ENCODE measurements around the gene ATXN7. TPM values are rescaled to one million over a fixed set of nuclear protein-coding genes. Genes with fewer than 3 reads are reported as not detected.

The ATXN7 gene
- total RNA-seq, 2 experiments from 2014 or later: 26.5 to 28.6 TPM

DNA sequence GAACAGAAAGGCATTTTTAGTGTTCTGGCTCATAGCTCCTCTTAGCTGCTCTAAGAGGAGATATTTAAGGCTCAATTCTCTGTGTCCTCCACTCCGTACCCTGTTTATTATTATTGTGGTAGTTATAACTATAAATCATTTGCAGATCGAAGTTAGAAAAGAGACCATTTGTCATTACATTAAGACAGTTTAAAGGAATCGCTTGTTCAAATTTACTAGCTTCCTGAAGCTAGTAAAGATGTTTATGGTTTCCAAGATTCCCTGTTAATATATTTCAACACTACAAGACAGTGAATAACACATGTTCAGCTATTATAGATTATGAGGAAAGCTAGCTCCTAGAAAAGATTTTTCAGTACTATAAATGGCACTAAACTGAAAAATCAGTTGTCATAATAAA lies 12.6 kb downstream of the ATXN7 start:
- no peaks in the 10 kb centered on the region for H3K9me3 Mint-ChIP-seq
- no peak overlapping the region for H3K4me3 Mint-ChIP-seq
- H3K36me3 Mint-ChIP-seq: peaks cover 6% of the 10 kb centered on the region
- DNase-seq: no peak
- H3K4me1 Mint-ChIP-seq: peaks cover 51% of the 10 kb centered on the region
- H3K27me3 Mint-ChIP-seq: no peaks in the 10 kb centered on the region
- no peak overlapping the region for H3K27ac Mint-ChIP-seq

DNA sequence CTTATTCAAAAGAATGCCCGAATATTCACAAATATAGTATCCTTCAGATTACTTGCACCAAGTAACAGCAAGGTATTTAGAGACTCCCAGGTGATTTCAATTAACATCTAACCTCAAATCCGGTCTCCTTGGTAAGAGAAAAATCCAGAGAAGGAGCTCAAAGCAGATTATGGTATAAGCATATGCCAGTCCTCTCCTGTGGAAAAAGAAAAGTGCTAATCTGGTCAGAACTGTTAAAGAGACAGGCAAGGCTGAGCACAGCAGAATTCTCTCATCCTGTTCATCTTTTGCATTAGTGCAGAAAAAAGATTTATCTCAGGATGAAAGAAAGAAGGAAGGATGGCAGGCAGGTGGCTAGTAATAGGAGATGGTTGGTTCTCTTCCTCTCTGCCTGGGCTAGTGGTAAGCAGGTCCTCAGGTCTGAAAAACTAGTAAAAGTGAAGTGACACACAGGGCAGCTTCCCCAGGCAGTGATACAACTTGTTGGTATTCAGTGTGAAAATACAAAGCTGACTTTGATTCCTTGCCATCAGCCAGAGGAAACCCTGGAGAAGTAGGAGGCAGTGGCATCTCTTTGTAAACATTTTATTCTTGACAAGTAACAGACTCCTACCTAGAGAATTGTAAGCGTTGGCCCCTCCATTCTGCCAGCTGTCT lies 14.2 kb downstream of the ATXN7 start:
- DNase-seq: no peak
- H3K9me3 Mint-ChIP-seq: no peaks in the 10 kb centered on the region
- H3K4me1 Mint-ChIP-seq: peaks cover 48% of the 10 kb centered on the region
- peaks cover 10% of the 10 kb centered on the region for H3K36me3 Mint-ChIP-seq
- no peak overlapping the region for H3K4me3 Mint-ChIP-seq
- H3K27ac Mint-ChIP-seq: no peak overlapping the region
- no peaks in the 10 kb centered on the region for H3K27me3 Mint-ChIP-seq

DNA sequence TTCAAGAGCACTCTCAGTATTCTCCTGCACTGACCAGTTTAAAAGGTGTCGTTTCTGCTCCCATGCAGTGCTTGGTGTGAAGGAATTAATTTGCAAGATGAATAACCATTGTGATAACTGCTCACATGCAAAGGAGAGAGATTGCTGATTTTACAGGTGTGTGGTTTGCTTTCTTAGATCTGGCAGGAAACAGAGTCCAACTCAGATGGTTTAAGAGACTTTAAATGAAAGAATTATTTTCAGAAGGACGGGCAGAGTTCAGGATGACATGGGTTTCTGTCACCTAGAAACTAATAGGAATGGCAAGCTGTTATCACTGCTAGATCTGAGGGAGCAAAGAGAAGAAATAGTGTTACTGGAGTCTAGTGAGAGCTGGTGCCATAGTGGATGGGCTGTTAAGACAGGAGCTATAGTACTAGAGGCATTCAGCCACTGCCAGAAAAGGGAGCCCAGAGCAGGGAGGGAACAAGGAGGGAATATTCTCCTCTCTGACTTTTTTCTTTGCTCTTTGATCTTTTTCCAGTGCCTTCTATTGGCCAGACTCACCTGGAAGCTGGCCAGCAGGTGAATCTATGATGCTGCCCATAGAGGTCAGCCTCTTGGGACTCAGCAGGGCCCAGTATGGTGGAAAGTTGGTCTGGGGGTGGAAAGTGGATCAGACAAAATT lies 14.9 kb downstream of the ATXN7 start:
- H3K9me3 Mint-ChIP-seq: no peaks in the 10 kb centered on the region
- peaks cover 48% of the 10 kb centered on the region for H3K4me1 Mint-ChIP-seq
- no peaks in the 10 kb centered on the region for H3K27me3 Mint-ChIP-seq
- peaks cover 10% of the 10 kb centered on the region for H3K36me3 Mint-ChIP-seq
- H3K27ac Mint-ChIP-seq: peak overlapping the region; percentile 20
- DNase-seq: no peak
- no peak overlapping the region for H3K4me3 Mint-ChIP-seq

DNA sequence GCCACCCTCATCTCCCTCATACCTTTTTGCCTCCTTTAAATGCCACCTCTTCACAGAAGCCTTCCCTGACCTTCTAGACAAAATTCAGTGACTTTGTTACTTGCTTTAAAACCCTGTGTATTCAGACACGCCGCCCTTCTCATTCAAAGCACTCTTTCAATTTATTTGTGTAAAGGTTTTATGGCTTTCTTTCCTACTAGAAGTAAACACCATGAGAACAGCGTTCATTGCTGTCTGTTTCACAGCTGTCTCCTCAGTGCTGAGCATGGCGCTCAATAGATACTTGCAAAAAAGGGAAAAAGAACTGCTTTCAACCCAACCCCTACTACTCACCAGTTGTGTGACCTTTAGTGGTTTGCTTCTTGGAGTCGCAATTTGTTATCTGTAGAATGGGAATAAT lies 17.0 kb downstream of the ATXN7 start:
- Mint-ChIP-seq H3K36me3 (peaks cover 10% of the 10 kb centered on the region), H3K4me1 (peaks cover 45% of the 10 kb centered on the region)

DNA sequence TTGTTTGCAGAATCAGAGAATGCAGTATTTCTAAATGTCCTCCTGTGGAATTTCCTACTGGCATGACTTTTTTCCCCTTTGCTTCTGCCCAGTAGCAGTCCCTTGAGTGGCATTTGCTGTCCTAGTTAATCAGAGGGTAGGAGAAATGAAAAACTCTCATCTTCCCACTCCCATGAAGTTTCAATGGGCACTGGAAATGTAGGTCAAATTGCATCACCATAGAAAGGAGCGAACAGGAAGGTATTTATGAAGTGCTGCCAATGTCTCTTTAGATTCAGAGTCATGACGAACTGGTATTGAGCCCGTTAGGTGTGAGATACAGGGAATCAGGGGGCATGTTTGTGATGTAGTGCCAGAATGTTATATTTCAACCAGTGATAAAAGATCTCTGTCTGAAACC lies 23.2 kb downstream of the ATXN7 start:
- Mint-ChIP-seq H3K4me1 (peaks cover 16% of the 10 kb centered on the region), H3K4me3 (no peak overlapping the region), H3K36me3 (peaks cover 12% of the 10 kb centered on the region), H3K27me3 (no peaks in the 10 kb centered on the region), H3K9me3 (no peaks in the 10 kb centered on the region), H3K27ac (no peak overlapping the region)
- no peak for DNase-seq

More for the DNA sequence above, 17.0 kb downstream of the ATXN7 start:
- Mint-ChIP-seq H3K9me3 (no peaks in the 10 kb centered on the region), H3K27ac (no peak overlapping the region), H3K27me3 (no peaks in the 10 kb centered on the region), H3K4me3 (no peak overlapping the region)
- DNase-seq: no peak

DNA sequence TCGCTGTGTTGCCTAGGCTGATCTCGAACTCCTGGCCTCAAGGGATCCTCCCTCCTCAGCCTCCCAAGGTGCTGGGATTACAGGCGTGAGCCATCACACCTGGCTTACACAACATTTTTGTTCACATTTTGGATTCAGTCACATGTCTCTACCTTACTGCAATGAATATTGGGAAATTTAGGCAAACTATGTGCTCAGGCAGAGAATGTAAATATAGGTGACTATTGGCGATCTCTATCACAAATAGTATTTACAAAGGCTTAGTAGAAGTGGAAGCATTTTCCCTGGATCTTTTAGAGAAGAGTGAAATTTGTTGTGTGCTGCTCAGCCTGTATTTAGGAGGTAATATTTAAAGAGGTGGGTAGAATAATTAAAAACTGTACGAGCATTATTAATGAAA lies 27.9 kb downstream of the ATXN7 start:
- DNase-seq: no peak
- Mint-ChIP-seq H3K27ac (no peak overlapping the region), H3K9me3 (no peaks in the 10 kb centered on the region), H3K4me3 (no peak overlapping the region), H3K36me3 (peaks cover 14% of the 10 kb centered on the region), H3K4me1 (peaks cover 32% of the 10 kb centered on the region), H3K27me3 (no peaks in the 10 kb centered on the region)

DNA sequence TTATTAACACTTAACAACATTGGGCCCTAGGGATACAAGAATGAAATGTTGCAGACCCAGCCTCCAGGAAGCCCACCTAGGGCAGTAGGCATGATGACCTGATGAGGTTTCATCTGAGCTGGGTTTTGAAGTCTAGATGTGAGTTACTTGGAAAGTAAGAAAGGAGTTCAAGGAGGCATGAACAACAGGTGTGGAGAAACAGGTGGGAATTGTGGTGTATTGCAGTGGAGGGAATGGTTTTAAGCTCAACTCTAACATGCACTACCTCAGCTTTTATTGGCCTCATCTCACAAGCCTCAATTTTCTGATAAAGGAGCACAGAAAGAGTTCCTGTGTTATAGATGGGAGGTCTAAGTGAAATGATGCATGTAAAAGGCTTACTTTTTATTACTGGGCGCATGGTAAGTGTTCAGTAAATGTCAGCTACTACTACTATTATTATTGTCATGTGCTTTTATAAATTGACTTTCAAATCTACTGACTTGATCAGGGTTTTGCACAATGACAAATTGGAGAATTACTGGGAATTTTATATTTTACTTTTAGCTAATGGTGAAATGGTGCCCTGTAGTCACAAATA lies 29.2 kb downstream of the ATXN7 start:
- Mint-ChIP-seq H3K4me1 (peaks cover 35% of the 10 kb centered on the region), H3K4me3 (no peak overlapping the region), H3K27ac (no peak overlapping the region), H3K9me3 (no peaks in the 10 kb centered on the region), H3K27me3 (no peaks in the 10 kb centered on the region), H3K36me3 (peaks cover 17% of the 10 kb centered on the region)
- no peak for DNase-seq

DNA sequence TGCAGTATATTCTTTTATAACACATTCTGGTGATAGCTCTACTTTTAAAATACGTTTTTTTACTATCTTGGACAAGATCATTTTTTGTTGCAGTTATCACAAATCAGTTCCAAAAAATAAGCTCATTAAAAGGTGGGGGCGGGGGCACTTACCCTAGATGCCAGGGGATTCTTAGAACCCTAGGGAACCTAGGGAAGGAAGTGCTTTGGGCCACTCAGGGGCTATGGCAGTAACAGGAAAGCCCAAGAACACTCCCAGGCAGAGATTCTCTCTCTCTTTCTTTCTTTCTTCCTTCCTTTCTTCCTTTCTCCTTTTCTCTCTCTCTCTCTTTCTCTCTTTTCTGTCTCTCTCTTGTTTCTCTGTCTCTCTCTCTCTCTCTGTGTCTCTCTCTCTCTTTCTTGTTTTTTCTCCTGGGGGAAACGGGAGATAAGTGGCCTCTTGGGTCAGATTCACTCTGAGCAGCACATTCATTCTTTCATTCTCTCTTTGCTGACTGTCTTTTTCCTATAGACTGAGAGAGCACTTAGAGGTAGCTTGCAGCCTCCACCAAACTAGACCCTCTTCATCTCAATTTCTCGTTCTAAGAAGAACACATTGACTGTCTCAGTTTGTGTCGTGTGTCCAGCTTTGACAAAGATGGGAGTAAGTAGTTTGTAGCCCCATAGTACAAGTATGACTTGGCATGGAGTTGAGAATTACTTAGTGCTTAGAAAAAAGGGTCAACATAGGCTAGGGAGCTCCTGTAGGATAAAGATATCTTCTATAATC lies 31.9 kb downstream of the ATXN7 start:
- no peaks in the 10 kb centered on the region for H3K27me3 Mint-ChIP-seq
- no peak overlapping the region for H3K4me3 Mint-ChIP-seq
- H3K36me3 Mint-ChIP-seq: peaks cover 35% of the 10 kb centered on the region
- no peak overlapping the region for H3K27ac Mint-ChIP-seq
- DNase-seq: no peak
- H3K9me3 Mint-ChIP-seq: no peaks in the 10 kb centered on the region
- peaks cover 42% of the 10 kb centered on the region for H3K4me1 Mint-ChIP-seq

DNA sequence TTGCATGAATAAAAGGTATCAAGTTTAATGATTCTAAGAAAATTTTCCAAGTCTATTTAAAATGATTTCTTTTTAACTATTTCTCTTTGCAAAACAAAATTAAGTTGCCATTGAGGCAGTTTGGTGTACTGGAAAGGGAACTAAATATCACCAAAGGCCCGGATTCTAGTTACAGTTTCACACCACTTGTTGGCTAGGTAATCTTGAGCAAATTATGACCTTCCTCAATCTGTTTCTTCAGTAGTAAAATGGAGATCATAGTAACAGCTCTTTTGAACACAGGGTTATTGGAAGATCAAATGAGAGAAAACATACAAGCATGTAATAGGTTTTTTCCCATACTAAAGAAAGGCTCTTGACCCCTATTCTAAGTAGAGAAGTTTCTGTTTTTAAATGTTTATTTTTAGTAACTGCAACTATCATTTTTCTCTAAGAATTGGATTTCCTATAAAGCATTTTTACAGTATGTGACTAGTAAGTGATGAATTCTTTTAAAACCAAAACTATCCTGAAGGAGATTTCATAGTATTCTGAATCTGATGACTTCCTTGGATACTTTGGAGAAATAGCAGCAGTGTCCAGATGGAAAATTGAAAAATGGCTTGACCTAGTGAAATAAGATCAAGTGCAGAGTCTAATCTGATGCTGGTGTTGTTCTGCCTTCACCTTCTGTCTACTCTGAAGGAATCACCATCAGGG lies 32.8 kb downstream of the ATXN7 start:
- Mint-ChIP-seq H3K4me3 (no peak overlapping the region), H3K9me3 (peaks cover 2% of the 10 kb centered on the region), H3K27me3 (no peaks in the 10 kb centered on the region), H3K36me3 (peaks cover 37% of the 10 kb centered on the region), H3K4me1 (peaks cover 43% of the 10 kb centered on the region), H3K27ac (peak overlapping the region; percentile 20)
- DNase-seq: no peak

DNA sequence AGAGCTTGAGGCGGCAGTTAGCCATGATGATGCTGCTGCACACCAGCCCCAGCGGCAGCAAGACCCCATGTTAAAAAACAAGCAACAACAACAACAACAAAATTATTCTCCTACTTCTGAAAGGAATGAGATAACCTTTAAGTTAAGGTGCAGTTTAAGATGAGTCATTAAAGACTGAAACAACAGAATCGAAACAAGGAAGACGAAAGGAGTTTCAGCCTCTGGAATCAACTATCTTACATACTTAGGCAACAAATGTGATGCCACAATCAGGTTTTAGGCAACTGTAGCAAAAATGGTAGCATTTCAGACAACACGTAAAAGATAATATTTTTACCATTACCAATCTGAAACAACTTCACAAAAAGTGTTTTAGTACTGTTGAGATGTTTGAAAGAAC lies 36.3 kb downstream of the ATXN7 start:
- no peak for DNase-seq
- Mint-ChIP-seq H3K4me1 (peaks cover 31% of the 10 kb centered on the region), H3K9me3 (peaks cover 2% of the 10 kb centered on the region), H3K36me3 (peaks cover 32% of the 10 kb centered on the region), H3K4me3 (no peak overlapping the region), H3K27ac (no peak overlapping the region), H3K27me3 (no peaks in the 10 kb centered on the region)

DNA sequence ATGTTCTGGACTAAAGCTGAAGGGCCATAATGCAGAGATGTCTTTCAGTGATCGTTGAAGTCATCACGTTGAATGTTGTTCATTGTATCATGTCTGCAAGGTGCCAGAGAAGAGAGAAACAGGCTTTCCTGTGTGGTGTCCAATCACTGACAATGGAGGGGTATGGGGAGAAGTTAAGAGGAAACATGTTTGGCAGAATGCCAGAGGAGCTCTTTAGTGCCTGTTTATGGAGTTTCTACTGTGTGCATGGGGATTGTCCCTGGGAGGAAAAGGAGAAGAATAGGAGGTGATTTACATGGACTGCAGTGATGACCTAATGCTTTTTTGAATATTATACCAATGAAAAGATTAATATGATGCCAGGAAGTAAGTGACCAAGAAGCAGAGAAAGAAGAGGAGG lies 36.8 kb downstream of the ATXN7 start:
- Mint-ChIP-seq H3K27ac (no peak overlapping the region), H3K9me3 (peaks cover 2% of the 10 kb centered on the region), H3K36me3 (peaks cover 32% of the 10 kb centered on the region), H3K27me3 (no peaks in the 10 kb centered on the region), H3K4me1 (peaks cover 28% of the 10 kb centered on the region), H3K4me3 (no peak overlapping the region)
- no peak for DNase-seq

DNA sequence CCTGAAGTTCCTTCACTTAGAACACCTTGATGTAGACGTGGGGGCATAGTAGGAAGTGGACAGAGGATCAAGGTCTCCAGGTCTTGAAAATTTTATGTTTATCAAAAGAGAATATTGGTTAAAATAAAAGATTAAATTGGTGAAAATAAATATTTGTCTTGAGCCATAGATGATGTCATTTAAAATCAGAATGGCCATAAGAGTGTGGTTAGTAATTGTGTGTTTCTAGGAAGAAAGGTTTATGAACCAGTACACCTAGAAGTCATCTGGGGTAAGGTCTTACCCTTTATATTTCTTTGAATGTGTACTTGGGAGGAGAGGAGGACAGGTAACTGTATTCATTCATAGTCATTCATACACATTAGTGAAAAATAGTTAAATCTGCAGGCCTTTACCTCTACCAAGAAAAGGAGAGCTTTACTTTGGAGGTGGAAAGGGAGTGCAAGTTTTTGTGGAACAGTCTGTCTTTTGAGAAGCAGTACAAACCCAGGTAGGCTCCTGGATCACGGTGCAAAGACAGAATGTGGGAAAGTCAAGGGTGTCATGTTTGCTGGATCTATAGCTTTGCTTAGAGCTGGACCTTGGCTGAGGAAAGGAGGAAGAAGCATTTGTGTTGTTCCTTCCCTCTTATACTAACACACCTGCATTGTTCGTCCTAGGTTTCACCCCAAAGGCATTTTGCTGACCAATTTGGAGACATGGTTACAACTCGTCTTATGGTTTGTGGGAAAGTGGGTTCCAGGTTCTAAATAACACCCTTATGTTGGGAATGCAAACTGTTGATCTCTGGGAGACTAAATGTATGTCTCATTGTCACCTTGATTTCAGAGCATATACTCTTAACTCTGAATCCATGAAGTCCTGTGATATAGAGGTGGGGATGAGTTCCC lies 42.3 kb downstream of the ATXN7 start:
- DNase-seq: no peak
- Mint-ChIP-seq H3K4me1 (peaks cover 9% of the 10 kb centered on the region), H3K27ac (no peak overlapping the region), H3K27me3 (no peaks in the 10 kb centered on the region), H3K36me3 (peaks cover 9% of the 10 kb centered on the region), H3K9me3 (peaks cover 2% of the 10 kb centered on the region), H3K4me3 (no peak overlapping the region)

DNA sequence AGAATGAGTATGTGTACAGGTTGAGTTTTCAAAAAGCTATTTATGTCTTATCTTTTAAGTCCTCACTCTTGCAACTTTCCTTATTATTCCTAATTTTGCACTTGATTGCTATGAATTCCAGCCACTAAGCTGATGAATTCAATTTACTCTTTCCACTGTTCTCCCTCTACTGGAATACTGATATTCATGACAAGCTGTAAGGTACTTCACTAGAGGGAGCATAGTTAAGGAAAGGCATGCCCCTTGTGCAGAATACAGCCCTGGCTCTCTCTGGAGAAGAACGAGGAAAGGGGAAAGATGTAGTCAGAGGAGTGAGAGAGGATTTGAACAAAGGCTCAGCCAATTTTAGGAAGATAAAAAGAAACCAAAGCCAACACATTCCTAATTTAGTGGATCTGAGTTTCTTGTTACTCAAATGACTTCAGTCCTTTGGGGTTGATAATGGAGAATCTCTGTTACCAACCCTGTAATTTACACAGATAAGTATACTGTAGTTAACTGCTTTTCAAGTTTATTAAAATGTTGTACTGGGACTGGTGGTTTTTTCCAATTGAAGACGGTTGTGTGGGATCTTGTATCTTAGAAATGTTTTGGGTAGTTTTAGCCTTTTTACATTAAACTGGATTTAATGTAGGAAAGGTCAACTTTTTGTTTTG lies 44.5 kb downstream of the ATXN7 start:
- Mint-ChIP-seq H3K27me3 (no peaks in the 10 kb centered on the region), H3K27ac (no peak overlapping the region), H3K9me3 (no peaks in the 10 kb centered on the region), H3K36me3 (peaks cover 6% of the 10 kb centered on the region), H3K4me3 (no peak overlapping the region), H3K4me1 (peaks cover 17% of the 10 kb centered on the region)
- DNase-seq: no peak

DNA sequence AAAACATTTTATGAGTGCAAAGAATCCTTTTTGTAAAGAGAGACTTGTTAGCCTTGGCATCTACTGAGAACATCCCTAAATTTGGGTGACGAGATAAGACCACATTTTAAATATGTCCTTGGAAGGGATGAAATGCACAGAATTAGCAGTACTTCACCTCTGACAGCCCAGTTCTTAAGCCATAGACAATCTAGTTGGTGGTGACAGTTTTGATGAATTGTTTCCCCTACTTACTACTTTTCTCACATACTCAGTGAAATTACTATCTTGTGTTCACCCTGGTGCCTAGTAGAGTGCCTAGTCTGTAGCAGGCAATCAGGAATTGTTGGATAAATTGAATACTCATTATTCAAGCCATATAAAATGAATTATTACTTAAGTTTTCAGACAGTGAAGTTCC lies 45.1 kb downstream of the ATXN7 start:
- Mint-ChIP-seq H3K27ac (no peak overlapping the region), H3K36me3 (peaks cover 11% of the 10 kb centered on the region), H3K4me3 (no peak overlapping the region), H3K4me1 (peaks cover 21% of the 10 kb centered on the region), H3K27me3 (no peaks in the 10 kb centered on the region), H3K9me3 (no peaks in the 10 kb centered on the region)
- no peak for DNase-seq
